Esophagus mucosa (tissue), 1 donor: ENCODE results near the gene SLC19A1. TPM values are rescaled to one million over a fixed set of nuclear protein-coding genes. Genes with fewer than 3 reads are reported as not detected.
A peak's percentile ranks its signal among the peaks of the same experiment; 100 is the strongest.

Experiments
- ATAC-seq: fragments of 200-7000 bp; cut with Tn5 transposase; one replicate; pipeline ENCODE4 v1.9.1; 2020
- total RNA-seq: library from RNA; stranded (reverse); gene quantifications from one replicate; pipeline ENCODE4 v1.2.4, GENCODE V29; 2023
- donor health status: DM: yes; HTN: yes; CAD: no.

The SLC19A1 gene
- total RNA-seq, 1 donor from 2014 or later, result 3.1 TPM

DNA sequence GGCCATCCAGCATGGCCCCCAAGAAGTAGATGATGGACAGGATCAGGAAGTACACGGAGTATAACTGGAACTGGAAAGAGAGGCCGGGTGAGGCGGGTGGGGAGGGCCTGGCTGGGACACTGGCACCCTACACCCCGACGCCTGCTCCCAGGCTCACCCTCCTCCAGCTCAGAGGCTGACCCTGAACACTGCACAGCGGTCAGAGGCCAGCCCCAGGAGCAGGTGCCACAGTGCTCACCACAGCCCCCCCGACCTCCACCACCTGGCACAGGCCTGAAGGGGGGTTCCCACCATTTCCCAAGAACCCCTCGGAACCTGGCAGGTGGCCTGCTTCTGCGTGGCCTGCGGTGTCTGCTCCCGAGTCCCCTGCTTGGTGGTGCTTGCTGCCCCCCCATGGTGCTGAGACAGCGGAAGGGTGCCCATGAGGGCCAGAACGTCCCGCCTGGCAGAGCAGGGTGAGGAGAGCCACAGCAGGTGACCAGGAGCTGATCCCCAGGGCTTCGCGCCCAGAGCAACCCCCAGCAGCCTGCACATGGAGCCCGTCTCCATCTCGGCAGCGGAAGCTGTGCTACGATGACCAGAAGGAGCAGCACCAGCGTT, 26.1 kb downstream of the SLC19A1 start:
- no peak for ATAC-seq

DNA sequence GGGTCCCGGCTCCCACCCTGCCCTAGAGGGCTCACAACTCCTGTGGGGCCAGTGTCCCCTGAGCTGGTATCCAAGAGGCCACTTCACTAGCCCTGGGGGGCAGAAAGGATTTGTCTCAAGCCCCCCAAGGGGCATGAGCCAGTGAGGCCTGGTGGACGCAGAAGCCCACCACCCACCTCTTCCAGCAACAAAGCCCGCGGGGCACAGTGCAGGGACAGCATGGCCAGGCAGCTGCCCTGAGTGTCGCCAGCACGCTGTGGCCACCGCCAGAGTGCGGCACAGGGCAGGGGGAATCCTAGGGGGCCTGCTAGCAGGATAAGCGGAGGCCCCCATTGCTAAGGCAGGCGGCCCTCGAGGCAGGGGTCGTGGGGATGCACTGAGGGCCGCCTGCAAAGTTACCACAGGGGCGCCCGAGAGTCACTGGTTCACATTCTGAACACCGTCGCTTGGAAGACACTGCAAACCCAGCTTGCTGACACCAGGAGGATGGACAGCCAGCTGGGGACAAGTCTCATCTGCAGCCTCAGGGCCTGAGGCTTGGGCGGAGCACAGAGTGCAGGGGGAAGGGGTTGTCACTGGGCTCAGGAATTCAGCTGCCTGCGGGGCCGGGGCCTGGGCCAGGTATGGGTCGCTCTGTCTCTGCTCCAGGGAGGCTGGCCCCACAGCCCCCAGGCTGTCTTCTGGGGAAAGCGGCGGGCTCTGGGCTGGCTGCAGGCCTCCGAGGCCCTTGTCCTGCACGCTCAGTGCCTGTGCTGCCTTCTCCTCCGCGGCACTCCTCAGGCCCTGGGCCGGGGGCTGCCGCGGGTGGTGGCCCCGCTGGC, 26.8 kb downstream of the SLC19A1 start:
- no peak for ATAC-seq

DNA sequence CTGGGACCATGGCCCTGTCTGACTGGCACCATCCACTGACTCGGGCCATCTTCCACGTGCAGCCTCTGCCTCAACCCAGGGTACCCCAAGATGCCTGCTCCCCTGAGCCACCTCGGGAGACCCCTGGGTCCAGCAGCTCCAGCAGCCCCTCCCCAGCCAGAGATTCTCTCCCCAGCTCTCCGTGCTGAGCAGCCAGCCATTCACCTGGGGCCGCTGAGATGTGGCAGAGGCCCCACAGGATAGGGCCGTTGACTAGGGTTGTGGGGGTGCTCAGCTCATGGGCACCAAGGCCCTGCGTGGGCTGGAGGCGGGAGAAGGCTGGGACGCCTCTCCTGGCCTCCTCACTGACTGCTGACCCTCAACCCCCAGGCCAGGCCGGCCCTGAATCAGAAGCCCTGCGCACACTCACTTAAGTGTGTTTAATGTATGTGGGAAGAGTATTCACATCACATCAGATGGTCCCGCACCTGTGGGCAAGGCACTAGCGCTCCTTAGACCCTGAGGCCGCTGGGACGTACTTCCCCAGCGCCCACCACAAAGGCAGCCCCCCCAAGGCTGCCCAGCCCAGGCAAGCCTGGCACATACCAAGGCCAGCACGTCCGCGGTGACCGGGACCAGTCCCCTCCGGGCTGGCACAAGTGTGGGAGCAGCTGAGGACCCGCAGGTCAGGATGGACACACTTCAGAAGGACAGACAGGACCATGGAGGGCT, 27.8 kb downstream of the SLC19A1 start:
- ATAC-seq, result no peak

- peak; percentile 14 for ATAC-seq
Measured at GRCh38 chr21:45513741-45514310, 28.4 kb downstream of the SLC19A1 start.

- peak; percentile 46 for ATAC-seq
Measured at GRCh38 chr21:45513003-45513717, 29.1 kb downstream of the SLC19A1 start.

GRCh38 chr21:45512626-45513002, 29.6 kb downstream of the SLC19A1 start:
- ATAC-seq, result no peak

DNA sequence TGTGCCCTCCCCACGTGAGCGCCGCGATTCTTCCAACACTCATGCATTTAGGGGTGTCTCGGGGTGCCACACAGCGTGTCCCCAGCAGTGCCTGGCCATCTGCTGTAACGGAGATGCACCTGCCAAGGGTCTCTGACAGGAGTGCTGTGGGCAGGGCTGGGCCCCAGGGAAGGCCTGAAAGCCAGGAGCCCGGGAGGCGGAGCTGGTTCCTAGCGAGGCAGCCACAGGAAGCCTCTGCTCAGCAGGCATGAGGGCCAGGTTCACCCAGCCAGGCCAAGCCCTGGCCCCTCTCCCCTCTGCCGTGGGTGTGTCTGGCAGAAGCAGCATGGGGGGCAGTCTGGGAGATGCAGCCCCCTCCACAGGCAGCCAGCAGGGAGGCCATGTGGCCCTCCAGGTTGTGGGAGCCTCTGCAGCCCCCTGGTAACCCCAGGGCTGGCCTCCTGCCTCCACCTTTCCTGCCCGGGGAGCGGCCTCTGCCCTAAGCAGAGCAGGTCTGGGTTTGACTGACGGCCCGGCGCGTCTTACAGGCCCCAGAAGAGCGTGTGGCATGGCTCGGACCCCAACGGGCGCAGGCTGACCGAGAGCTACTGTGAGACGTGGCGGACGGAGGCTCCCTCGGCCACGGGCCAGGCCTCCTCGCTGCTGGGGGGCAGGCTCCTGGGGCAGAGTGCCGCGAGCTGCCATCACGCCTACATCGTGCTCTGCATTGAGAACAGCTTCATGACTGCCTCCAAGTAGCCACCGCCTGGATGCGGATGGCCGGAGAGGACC, 30.4 kb downstream of the SLC19A1 start:
- ATAC-seq, result no peak

- no peak for ATAC-seq
Measured at GRCh38 chr21:45511007-45511406, 31.2 kb downstream of the SLC19A1 start.

GRCh38 chr21:45510466-45510955, 31.7 kb downstream of the SLC19A1 start:
- no peak for ATAC-seq

- no peak for ATAC-seq
Measured at GRCh38 chr21:45509566-45510465, 32.4 kb downstream of the SLC19A1 start.

DNA sequence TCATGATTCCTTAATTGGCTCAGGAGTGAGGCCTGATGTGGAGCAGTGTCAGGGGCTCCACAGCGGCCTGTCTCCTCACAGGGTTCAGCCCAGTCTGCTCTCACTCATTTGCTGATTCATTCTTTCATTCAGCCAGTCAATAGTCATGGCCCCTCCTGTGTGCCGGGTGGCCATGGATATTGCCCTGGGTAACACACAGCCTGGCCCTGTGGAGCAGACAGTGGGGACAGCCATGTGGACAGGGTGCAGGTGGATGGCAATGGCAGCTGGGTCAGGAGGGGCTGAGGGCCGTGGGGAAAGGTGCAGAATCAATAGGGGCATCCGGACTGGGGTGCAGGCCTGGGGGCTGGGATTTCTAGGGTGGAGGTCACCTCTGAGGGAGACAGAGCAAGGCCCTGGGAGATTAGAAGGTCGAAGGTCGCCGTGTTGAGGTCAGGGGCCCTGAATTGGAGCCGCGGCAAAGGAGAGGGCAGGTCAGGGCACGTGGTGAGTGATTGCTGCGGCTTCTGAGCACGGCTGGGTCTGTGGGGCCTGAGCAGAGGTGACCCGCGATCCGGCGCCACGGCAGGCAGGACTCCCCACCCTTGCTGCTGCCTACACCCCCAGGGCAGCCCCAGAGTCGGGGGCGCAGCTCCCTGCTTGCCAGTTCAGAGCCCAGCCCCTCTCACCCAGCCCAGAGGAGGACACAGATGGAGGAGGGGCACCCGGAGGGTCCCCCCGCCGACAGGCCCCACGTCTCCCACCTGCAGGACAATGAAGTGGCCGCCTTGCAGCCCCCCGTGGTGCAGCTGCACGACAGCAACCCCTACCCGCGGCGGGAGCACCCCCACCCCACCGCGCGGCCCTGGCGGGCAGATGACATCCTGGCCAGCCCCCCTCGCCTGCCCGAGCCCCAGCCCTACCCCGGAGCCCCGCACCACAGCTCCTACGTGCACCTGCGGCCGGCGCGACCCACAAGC, 33.4 kb downstream of the SLC19A1 start:
- ATAC-seq, result no peak

DNA sequence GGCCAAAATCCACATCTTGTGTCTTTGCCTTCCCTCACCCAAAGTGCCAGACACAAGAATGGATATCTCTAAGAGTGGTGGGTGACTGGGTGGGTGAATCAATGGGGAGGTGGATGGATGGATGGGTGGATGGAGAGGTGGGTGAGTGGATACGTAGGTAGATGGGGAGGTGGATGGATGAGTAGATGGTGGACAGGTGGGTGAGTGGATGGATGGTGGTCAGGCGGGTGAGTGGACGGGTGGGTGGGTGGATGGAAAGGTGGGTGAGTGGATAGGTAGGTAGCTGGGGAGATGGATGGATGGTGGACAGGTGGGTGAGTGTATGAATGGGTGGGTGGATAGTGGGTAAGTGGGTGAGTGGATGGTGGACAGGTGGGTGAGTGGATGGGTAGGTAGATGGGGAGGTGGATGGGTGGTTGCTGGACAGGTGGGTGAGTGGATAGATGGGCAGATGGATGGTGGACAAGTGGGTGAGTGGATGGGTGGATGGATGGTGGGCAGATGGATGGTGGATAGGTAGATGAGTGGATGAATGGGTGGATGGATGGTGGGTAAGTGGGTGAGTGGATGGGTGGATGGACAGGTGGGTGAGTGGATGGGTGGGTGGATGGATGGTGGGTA, 34.2 kb downstream of the SLC19A1 start:
- no peak for ATAC-seq

- no peak for ATAC-seq
Measured at GRCh38 chr21:45507523-45507875, 34.7 kb downstream of the SLC19A1 start.

DNA sequence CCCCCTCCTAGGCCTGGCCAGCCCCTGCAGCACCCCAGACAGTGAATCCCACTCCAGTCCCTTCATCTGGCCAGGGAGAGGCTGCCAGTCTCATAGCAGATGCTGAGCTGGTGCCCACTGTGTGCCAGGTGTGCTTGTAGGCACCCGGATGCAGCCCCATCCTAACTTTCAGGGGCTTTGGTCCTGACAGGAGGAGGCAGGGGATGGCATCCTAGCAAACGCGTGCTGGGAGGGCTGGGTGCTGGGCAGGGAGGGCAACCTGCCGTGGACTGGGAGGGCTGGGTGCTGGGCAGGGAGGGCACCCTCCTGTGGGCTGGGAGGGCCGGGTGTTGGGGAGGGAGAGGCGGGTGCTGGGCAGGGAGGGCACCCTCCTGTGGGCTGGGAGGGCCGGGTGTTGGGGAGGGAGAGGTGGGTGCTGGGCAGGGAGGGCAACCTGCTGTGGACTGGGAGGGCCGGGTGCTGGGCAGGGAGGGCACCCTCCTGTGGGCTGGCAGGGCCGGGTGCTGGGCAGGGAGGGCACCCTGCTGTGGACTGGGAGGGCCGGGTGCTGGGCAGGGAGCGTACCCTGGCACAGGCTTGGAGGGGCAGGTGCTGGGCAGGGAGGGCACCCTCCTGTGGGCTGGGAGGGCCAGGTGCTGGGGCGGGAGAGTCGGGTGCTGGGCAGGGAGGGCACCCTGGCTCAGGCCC, 35.3 kb downstream of the SLC19A1 start:
- ATAC-seq, result no peak

GRCh38 chr21:45506241-45506817, 35.9 kb downstream of the SLC19A1 start:
- ATAC-seq, result peak; percentile 9

DNA sequence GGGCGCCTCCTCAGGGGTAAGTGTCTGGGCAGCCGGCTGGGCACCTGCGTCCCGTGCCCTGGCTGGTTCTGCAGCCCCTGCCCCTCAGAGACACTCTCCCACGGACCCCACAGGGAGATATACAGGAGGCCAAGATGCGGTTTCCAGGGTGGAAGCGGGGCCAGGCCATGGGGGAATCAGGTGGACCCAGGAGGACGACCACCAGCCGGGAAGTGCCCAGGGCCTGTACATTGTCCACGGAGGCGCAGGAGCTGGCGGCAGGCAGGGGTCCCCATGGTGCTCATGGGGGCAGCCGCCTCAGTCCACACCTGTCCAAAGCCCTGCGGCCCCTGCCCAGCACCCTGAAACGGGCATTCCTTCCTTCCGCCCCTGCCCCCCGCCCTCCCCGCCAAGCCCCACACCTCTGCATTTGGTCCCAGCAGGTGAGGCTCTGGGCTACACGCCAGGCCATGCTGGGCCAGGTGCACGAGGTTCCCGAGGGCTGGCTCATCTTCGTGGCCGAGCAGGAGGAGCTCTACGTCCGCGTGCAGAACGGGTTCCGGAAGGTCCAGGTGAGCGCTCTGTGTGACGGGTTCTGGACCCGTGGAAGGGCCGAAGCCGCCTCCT, 36.7 kb downstream of the SLC19A1 start:
- ATAC-seq, result no peak
